Adrenal gland (tissue), 12 donors: ENCODE measurements around the gene PGBD5. TPM values are rescaled to one million over a fixed set of nuclear protein-coding genes. Genes with fewer than 3 reads are reported as not detected.

Experiments
- DNase-seq, 7 donors: peaks; one replicate each; pipeline ENCODE4 v3.0.0-alpha.2; 2019 to 2020
- H3K27ac ChIP-seq, 5 donors: fragments of 200-600 bp; sonication (generic) in 4 of 5; 1 replicate in 3 of 5; 2 replicates in 2 of 5; pipeline versions ENCODE4 v1.5.1 to v1.8.0; 2016 to 2020; ENCODE audit warnings: mild to moderate bottlenecking in 1 of 5
- H3K27me3 ChIP-seq: fragments of 200-600 bp; 2 replicates; pipeline ENCODE4 v1.8.0; 2021
- H3K36me3 ChIP-seq, 2 donors: fragments of 200-600 bp; replicated peaks in 1 of 2; 1 replicate in 1 of 2; 2 replicates in 1 of 2; pipeline versions ENCODE4 v1.5.1 to v1.8.0; 2018 to 2022
- H3K4me1 ChIP-seq, 2 donors: fragments of 200-600 bp; replicated peaks in 1 of 2; 1 replicate in 1 of 2; 2 replicates in 1 of 2; pipeline versions ENCODE4 v1.5.1 to v1.8.0; 2018 to 2021
- H3K4me3 ChIP-seq, 4 donors: fragments of 200-600 bp; sonication (generic) in 3 of 4; one replicate each; pipeline ENCODE4 v1.5.1; 2016 to 2018
- H3K9me3 ChIP-seq, 3 donors: fragments of 200-600 bp; sonication (generic) in 1 of 3; replicated peaks in 1 of 3; 1 replicate in 2 of 3; 2 replicates in 1 of 3; pipeline versions ENCODE4 v1.5.1 to v1.8.0; 2016 to 2021
- CTCF ChIP-seq, 6 experiments: fragments of 450-650 bp in 4 of 6; fragments of 200-600 bp in 2 of 6; sonication (generic) in 1 of 6; IDR thresholded peaks; 1 replicate in 5 of 6; 2 replicates in 1 of 6; pipeline versions ENCODE4 v1.5.1 to v1.8.0; 2016 to 2021; ENCODE audit warnings: antibody characterized with exemption in 6 of 6, mild to moderate bottlenecking in 2 of 6, moderate library complexity in 1 of 6
- POLR2A ChIP-seq, 2 donors: fragments of 450-650 bp; IDR thresholded peaks; one replicate each; pipeline ENCODE4 v1.6.1; 2017; ENCODE audit warnings: antibody characterized with exemption in 2 of 2, mild to moderate bottlenecking in 2 of 2, moderate library complexity in 1 of 2
- WGBS, 4 donors: extraction: QIAGEN DNeasy Blood & Tissue Kit in 2 of 4; methylation state at CpG; one replicate each; pipeline versions ENCODE4 v1.1.5 to v1.1.7; 2013 to 2017; 5-methylcytosine and 5-hydroxymethylcytosine counted together
- intact Hi-C, 2 donors: fragments of 100-400 bp; cut with DNase I; formaldehyde crosslinking; loops; one replicate each; pipeline versions ENCODE4 v1.14.1 to v1.15.0; 2022 to 2023
- polyA plus RNA-seq, 3 donors: library from polyadenylated mRNA; stranded (reverse); fragments of 200-250 nt in 2 of 3; fragments of 350-450 nt in 1 of 3; fragmentation: Illumina TruSeq in 1 of 3; extraction: RNeasy Lipid Tissue Mini Kit (QIAGEN cat#74804) in 1 of 3; gene quantifications; one replicate each; pipeline ENCODE4 v1.2.3, GENCODE V29; 2013 to 2014
- total RNA-seq, 9 donors: library from RNA; depleted of rRNA in 4 of 9; stranded (reverse); fragments of >200 nt in 4 of 9; fragments of 120-200 nt in 1 of 9; fragmentation: NEBNext Ultra II Directional in 1 of 9; extraction: Animal tissue kit (Norgen Biotek cat#: 25700) in 1 of 9; gene quantifications; one replicate each; pipeline versions ENCODE4 v1.1.0 to v1.2.4, GENCODE V29; 2013 to 2023
- donor health status: healthy with polysubstance abuse.
- donor health status: Bipolar disorder and iron deficiency.
- donor health status: DM: yes; HTN: yes; CAD: no.
- donor health status: DM: no; HTN: no; CAD: no.
- donor health status: DM: no; HTN: no; CAD: no.
- donor health status: DM: yes; HTN: yes; CAD: no.

The PGBD5 gene
- total and polyA plus RNA-seq, 12 donors = 1.5 to 27.9 (median 9.9) TPM

GRCh38 chr1:230381585-230381984 is 44.5 kb downstream of the PGBD5 start:
- DNase-seq = no peak
- no peaks in the 10 kb centered on the region for H3K27me3 ChIP-seq
- H3K9me3 ChIP-seq = peaks cover 0 to 10% (median 0%) of the 10 kb centered on the region in 3 donors
- no peak overlapping the region for H3K27ac ChIP-seq
- no peaks in the 10 kb centered on the region for H3K36me3 ChIP-seq
- no peak overlapping the region for H3K4me3 ChIP-seq
- TF ChIP-seq CTCF (IDR thresholded peaks at IDR 0.05) = no peak
- TF ChIP-seq POLR2A (IDR thresholded peaks at IDR 0.05) = no peak
- H3K4me1 ChIP-seq = no peaks in the 10 kb centered on the region
- 64 to 65% (median 65%) methylated on average over 6 of the region's 6 CpGs for WGBS, 4 donors
- intact Hi-C loops = no loop called here

- no peak overlapping the region for H3K27ac ChIP-seq
- intact Hi-C loops = no loop called here
- TF ChIP-seq CTCF (IDR thresholded peaks at IDR 0.05) (no peak), POLR2A (IDR thresholded peaks at IDR 0.05) (no peak)
These were observed 45.1 kb downstream of the PGBD5 start for GRCh38 chr1:230381049-230381467.

GRCh38 chr1:230379928-230380327 is 46.2 kb downstream of the PGBD5 start:
- Histone ChIP-seq H3K4me3 (no peak overlapping the region), H3K36me3 (no peaks in the 10 kb centered on the region), H3K9me3 (peaks cover 0 to 10% (median 0%) of the 10 kb centered on the region in 3 donors), H3K27ac (no peak overlapping the region), H3K4me1 (no peaks in the 10 kb centered on the region), H3K27me3 (no peaks in the 10 kb centered on the region)
- intact Hi-C loops = no loop called here
- no peak for DNase-seq
- WGBS, 4 donors = 83 to 100% (median 95%) methylated on average over 1 of the region's 1 CpG
- TF ChIP-seq POLR2A (IDR thresholded peaks at IDR 0.05) (no peak), CTCF (IDR thresholded peaks at IDR 0.05) (no peak)

More at GRCh38 chr1:230381049-230381467, 45.1 kb downstream of the PGBD5 start:
- Histone ChIP-seq H3K4me3 (no peak overlapping the region), H3K4me1 (no peaks in the 10 kb centered on the region), H3K9me3 (peaks cover 0 to 10% (median 0%) of the 10 kb centered on the region in 3 donors), H3K27me3 (no peaks in the 10 kb centered on the region), H3K36me3 (no peaks in the 10 kb centered on the region)
- DNase-seq = peak in 1 of 7 donors; percentile 64
- WGBS, 4 donors = 83 to 100% (median 86%) methylated on average over 2 to 5 of the region's 5 CpGs

GRCh38 chr1:230379462-230379861 is 46.7 kb downstream of the PGBD5 start:
- WGBS, 4 donors = 91 to 97% (median 93%) methylated on average over 3 of the region's 3 CpGs
- intact Hi-C loops = no loop called here
- TF ChIP-seq POLR2A (IDR thresholded peaks at IDR 0.05) = no peak
- TF ChIP-seq CTCF (IDR thresholded peaks at IDR 0.05) = no peak

More at GRCh38 chr1:230379462-230379861, 46.7 kb downstream of the PGBD5 start:
- Histone ChIP-seq H3K9me3 (peaks cover 0 to 10% (median 0%) of the 10 kb centered on the region in 3 donors), H3K36me3 (no peaks in the 10 kb centered on the region), H3K27me3 (no peaks in the 10 kb centered on the region), H3K4me1 (no peaks in the 10 kb centered on the region), H3K27ac (no peak overlapping the region), H3K4me3 (no peak overlapping the region)
- no peak for DNase-seq
